ENCODE results near the gene PTMS. TPM values are rescaled to one million over a fixed set of nuclear protein-coding genes. Genes with fewer than 3 reads are reported as not detected.
A peak's percentile ranks its signal among the peaks of the same experiment; 100 is the strongest.
"Not testable (repeated sequence)": the region's sequence is repeated elsewhere in the genome, so short reads cannot be mapped to it uniquely, and the experiment has no call there.

PTMS gene
- 161 TPM for total RNA-seq
- long read RNA-seq, partial matches to known transcripts, result 3 of 7 reads
- long read RNA-seq, other reads (novel, unspliced or antisense), result 4 of 7 reads

GRCh38 chr12:6765634-6766581 lies at the start of gene PTMS:
TSS of gene PTMS (plus strand) at chr12:6766363. CDS start at chr12:6766706, 343 bp downstream.
- peak; percentile 93 for DNase-seq (ENCODE audit: low spot score)

- DNase-seq (ENCODE audit: low spot score), result no peak
Observed at GRCh38 chr12:6716874-6717437, 49.2 kb upstream of the PTMS start.

- DNase-seq (ENCODE audit: low spot score), result no peak
Observed at GRCh38 chr12:6722863-6723262, 43.3 kb upstream of the PTMS start.

GRCh38 chr12:6723607-6724408 lies 42.4 kb upstream of the PTMS start, which contains the start of gene COPS7A:
TSS of gene COPS7A (plus strand) at chr12:6724046. CDS start at chr12:6724657, 611 bp downstream.
- DNase-seq (ENCODE audit: low spot score), result peak; percentile 98

GRCh38 chr12:6724409-6724797 lies 41.8 kb upstream of the PTMS start:
- no peak for DNase-seq (ENCODE audit: low spot score)

- no peak for DNase-seq (ENCODE audit: low spot score)
Observed at GRCh38 chr12:6725350-6725749, 40.8 kb upstream of the PTMS start.

GRCh38 chr12:6729186-6729585 lies 37.0 kb upstream of the PTMS start:
- DNase-seq (ENCODE audit: low spot score), result no peak

GRCh38 chr12:6730169-6730568 lies 36.0 kb upstream of the PTMS start:
- DNase-seq (ENCODE audit: low spot score), result no peak

- no peak for DNase-seq (ENCODE audit: low spot score)
Observed at GRCh38 chr12:6734506-6735387, 31.4 kb upstream of the PTMS start.

GRCh38 chr12:6735448-6736191 lies 30.5 kb upstream of the PTMS start:
- DNase-seq (ENCODE audit: low spot score), result no peak

- no peak for DNase-seq (ENCODE audit: low spot score)
Observed at GRCh38 chr12:6736754-6737153, 29.4 kb upstream of the PTMS start.

GRCh38 chr12:6742080-6742479 lies 24.1 kb upstream of the PTMS start:
- DNase-seq (ENCODE audit: low spot score), result not testable (repeated sequence)

GRCh38 chr12:6742834-6743233 lies 23.3 kb upstream of the PTMS start:
- no peak for DNase-seq (ENCODE audit: low spot score)

- not testable (repeated sequence) for DNase-seq (ENCODE audit: low spot score)
Observed at GRCh38 chr12:6743300-6743699, 22.9 kb upstream of the PTMS start.

GRCh38 chr12:6745741-6746525 lies 20.2 kb upstream of the PTMS start:
- DNase-seq (ENCODE audit: low spot score), result no peak

GRCh38 chr12:6747216-6747615 lies 18.9 kb upstream of the PTMS start:
- no peak for DNase-seq (ENCODE audit: low spot score)

- DNase-seq (ENCODE audit: low spot score), result no peak
Observed at GRCh38 chr12:6748761-6749160, 17.4 kb upstream of the PTMS start.

- no peak for DNase-seq (ENCODE audit: low spot score)
Observed at GRCh38 chr12:6750506-6750905, 15.7 kb upstream of the PTMS start.

GRCh38 chr12:6751767-6752166 lies 14.4 kb upstream of the PTMS start:
- DNase-seq (ENCODE audit: low spot score), result no peak

Data from mesenteric fat pad (tissue), 1 donor.